GM10248 (cell line): Measurements from ENCODE around the gene SOX13.
"Not testable (repeated sequence)": the region's sequence is repeated elsewhere in the genome, so short reads cannot be mapped to it uniquely, and the experiment has no call there.

ENCODE experiments used
- CTCF ChIA-PET: fragments of 300-600 bp; sonication (Branson Sonifier 250); formaldehyde crosslinking; extraction: SDS; loops from one replicate; lab custom pipeline; 2021; ENCODE audit warnings: antibody characterized with exemption; lab: Yijun Ruan, JAX
- POLR2A ChIA-PET: fragments of 350-650 bp; sonication (Branson Sonifier 250); formaldehyde crosslinking; extraction: SDS; loops from one replicate; lab custom pipeline; 2020; ENCODE audit warnings: antibody characterized with exemption; lab: Yijun Ruan, JAX
- DNase-seq: peaks from one replicate; pipeline ENCODE4 v3.0.0; 2012; ENCODE audit errors: extremely low spot score
- TF ChIP-seq, protein P1 (sequence below): IDR thresholded peaks from 2 replicates; pipeline ENCODE4 v1.5.1; 2012; ENCODE audit warnings: mild to moderate bottlenecking, low read depth; ENCODE audit errors: extremely low read depth, missing control alignments, control extremely low read depth

The SOX13 gene

DNA sequence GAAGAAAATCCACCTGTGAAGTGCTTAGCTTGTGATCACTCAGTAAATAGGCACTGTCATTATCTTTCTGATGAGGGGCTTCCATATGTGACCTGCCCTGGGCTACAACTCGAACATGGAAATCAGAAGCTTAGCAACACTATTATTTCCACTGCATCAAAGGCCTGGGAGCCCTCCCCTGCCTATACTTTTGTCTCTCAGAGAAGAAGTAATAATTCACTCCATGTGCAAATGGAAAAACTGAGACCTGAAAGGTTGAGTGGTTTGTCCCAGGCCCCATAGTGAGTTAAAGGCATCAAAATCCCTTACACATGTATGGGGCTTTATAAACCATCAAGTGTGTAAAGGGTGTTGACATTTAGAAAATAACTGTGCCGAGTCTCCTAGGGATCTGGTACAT is 20.9 kb downstream of the SOX13 start:
- ChIA-PET POLR2A (no interaction called here), CTCF (no interaction called here)

DNA sequence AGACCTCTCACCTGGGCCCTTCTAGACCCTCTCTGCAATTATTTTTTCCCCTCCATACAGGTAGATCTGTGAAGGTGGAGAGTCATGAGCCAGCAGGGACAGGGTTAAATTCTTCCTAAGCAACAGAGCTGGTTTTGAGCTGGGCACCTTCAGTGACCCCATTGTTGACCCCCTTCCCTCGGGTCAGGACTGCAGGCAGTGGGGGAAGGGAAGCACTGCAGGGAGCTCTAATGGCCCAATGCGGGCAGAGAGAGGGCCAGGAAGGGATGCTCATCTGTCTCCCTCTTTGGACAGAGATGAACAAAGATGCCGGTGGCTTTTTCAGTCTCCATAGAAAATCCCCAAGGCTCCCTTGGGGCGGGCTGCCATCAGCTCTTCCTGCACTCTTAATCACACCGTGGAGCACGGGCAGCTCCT is 21.4 kb downstream of the SOX13 start:
- TF ChIP-seq, protein P1, sequence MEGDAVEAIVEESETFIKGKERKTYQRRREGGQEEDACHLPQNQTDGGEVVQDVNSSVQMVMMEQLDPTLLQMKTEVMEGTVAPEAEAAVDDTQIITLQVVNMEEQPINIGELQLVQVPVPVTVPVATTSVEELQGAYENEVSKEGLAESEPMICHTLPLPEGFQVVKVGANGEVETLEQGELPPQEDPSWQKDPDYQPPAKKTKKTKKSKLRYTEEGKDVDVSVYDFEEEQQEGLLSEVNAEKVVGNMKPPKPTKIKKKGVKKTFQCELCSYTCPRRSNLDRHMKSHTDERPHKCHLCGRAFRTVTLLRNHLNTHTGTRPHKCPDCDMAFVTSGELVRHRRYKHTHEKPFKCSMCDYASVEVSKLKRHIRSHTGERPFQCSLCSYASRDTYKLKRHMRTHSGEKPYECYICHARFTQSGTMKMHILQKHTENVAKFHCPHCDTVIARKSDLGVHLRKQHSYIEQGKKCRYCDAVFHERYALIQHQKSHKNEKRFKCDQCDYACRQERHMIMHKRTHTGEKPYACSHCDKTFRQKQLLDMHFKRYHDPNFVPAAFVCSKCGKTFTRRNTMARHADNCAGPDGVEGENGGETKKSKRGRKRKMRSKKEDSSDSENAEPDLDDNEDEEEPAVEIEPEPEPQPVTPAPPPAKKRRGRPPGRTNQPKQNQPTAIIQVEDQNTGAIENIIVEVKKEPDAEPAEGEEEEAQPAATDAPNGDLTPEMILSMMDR = no peak
- DNase-seq = no peak
- CTCF ChIA-PET = no interaction called here
- POLR2A ChIA-PET = no interaction called here

More for the DNA sequence above, 20.9 kb downstream of the SOX13 start:
- TF ChIP-seq, protein P1 = no peak
- DNase-seq = no peak

DNA sequence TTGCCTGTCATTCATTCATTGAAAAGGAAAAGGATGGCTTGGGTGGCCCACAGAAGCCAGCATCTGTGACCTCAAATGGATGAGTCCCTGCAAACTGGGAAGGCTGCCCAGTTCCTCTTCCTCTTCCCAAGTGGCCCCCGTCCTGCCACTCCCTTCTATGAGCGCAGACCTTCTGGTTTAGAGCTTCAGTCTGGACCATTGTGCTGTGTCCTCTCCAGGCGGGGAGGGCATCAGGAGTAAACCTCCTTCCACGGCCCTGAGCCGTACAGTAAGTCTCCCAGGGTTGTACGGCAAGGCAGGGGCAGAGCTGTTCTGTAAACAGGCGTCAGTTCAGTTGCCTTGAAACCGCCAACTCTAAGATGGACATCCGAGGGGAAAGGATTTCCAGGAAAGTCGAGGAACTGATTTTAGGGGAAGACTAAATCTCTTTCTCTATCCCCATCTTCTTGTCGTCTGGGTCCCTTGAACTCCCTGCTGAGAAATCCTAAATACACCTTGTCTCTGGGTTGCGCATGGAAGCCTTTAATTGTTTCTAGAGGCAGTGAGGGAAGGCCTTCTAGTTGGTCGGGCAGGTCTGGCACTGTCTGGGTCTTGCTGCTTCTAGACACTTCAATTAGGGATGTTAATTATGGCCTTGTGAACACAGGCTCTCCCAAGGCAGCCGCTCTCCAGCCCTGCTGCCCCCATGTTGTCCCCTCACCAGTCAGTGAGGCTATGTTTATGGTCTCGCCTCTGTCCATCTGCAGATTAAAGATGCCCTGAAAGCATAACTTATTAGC is 22.1 kb downstream of the SOX13 start:
- CTCF ChIA-PET = no interaction called here
- TF ChIP-seq, protein P1 = no peak
- POLR2A ChIA-PET = no interaction called here

DNA sequence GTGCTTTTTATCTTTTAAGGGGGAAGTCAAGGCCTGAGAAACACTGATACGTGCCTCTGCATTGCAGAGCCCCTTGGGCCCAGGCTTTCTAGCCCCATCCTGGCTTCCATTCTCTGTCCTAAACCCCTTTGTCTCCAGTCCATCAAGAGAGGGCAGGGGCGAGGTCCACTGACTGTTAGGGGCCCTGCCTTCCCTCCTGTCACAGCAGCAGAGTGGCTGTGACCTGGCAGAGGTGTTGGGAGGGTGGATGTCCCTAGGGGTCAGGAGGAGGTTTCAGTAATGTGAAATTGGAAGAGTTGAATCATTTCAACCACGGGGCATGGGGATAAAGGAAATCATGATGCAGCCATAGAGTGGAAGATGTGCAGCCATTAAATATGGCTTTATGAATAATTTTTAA is 24.0 kb downstream of the SOX13 start:
- CTCF ChIA-PET = no interaction called here
- DNase-seq = no peak
- TF ChIP-seq, protein P1 = no peak
- POLR2A ChIA-PET = no interaction called here

More for the DNA sequence above, 22.1 kb downstream of the SOX13 start:
- no peak for DNase-seq

DNA sequence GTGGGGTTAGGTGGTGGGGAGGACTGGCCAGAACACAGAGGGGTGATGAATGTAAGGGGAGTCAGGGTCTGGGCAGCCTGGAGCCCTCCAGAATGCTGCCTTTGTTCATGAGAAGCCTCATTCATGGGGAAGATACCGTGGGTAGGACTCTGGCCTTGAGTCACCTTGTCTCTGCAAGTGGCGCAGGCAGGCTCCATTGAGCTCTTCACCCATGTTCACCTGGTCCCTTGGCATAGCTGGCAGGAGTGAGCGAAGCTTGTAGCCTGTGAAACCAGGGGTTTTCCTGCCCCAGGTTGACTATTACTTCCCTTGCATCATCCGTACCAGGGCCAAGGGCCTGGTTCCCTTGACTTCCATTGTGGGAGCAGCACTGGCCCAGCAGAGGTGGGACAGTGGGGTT is 25.8 kb downstream of the SOX13 start:
- no peak for DNase-seq
- TF ChIP-seq, protein P1 = no peak
- ChIA-PET CTCF (interaction anchor here (0.9 kb wide), 1 partner anchor 46 kb away, joined by 3 read pairs; no protein-coding TSS in a partner anchor), POLR2A (no interaction called here)

DNA sequence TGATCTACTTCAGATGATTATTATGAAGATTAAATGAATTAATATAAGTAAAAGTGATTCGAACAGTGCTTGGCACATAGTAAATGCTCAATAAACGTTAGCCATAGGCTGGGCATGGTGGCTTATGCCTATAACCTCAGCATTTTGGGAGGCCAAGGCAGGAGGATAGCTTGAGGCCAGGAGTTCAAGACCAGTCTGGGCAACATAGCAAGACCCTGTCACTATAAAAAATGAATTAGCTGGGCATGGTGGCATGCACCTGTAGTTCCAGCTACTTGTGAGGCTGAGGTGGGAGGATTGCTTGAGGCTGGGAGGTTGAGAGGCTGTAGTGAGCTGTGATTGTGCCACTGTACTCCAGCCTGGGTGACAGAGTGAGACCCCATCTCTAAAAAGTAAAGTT is 26.8 kb downstream of the SOX13 start:
- POLR2A ChIA-PET, DNase-seq: not testable (repeated sequence)
- CTCF ChIA-PET = interaction anchor here (0.7 kb wide), 1 partner anchor 10 kb away, joined by 3 read pairs; no protein-coding TSS in a partner anchor

DNA sequence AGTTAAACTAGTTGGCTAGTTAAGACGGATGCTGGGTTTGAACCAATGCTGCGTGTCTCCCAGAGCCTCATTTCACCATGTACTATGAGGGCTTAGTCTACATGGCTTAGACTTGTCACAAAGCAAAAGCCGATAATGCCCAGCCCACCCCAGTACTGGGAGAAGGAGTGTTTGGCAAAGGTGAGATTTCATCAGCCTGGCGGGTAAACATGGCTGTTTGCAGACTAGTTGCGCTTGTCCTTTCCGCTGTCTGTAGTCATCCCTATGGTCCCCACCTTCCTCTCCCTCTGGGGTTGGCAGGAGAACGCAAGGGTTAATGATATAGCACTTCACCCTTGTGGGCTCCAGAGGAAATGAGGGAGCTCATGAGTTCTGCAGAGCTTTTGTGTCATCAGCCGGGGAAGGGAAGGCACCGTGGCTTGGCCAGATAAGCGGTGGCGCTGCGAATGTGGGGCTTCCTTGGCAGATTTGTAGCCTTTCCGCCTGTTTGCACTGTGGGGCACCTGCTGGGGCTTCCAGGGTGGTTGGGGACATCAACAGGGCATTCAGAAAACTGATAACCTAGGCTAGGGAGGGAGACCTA is 29.2 kb downstream of the SOX13 start:
- DNase-seq = no peak
- ChIA-PET POLR2A (no interaction called here), CTCF (no interaction called here)
- TF ChIP-seq, protein P1 = no peak
